HepG2 (cell line): ENCODE measurements around the gene STX4. TPM values are rescaled to one million over a fixed set of nuclear protein-coding genes. Genes with fewer than 3 reads are reported as not detected.

Experiments
- ATAC-seq: fragments of 200-7000 bp; cut with Tn5 transposase; 3 replicates; pipeline ENCODE4 v1.9.1; 2020; ENCODE audit warnings: mild to moderate bottlenecking, moderate library complexity
- BruUV-seq: library from RNA; stranded (reverse); fragments of 400-500 nt; replicated peaks from 2 replicates; lab custom pipeline; 2021; lab: Mats Ljungman, UMichigan
- CTCF ChIA-PET: fragments of 300-600 bp; formaldehyde crosslinking; extraction: SDS; loops from one replicate; lab custom pipeline; 2021; ENCODE audit warnings: low total read pairs, inconsistent platforms, low intra/inter-chr PET ratio; lab: Yijun Ruan, JAX
- POLR2A ChIA-PET: fragments of 350-600 bp; sonication (Branson Sonifier 250); formaldehyde crosslinking; loops from one replicate; lab custom pipeline; 2020; ENCODE audit warnings: antibody characterized with exemption, inconsistent platforms; lab: Yijun Ruan, JAX
- DNase-seq: peaks from one replicate; pipeline ENCODE4 v3.0.0-alpha.2; 2015; ENCODE audit warnings: low spot score
- FAIRE-seq: peaks from 3 replicates; lab custom pipeline; 2011; peaks lifted over from hg19 to GRCh38; lab: Jason Lieb, UNC
- H2AFZ ChIP-seq: one replicate; pipeline ENCODE4 v1.6.1; 2011; ENCODE audit warnings: low read length, inconsistent platforms
- H3K27ac ChIP-seq: fragments of 300-600 bp; 3 replicates; pipeline ENCODE4 v1.8.0; 2011; ENCODE audit warnings: mixed run types, mild to moderate bottlenecking, mixed read lengths, low read length, inconsistent platforms; ENCODE audit not compliant: insufficient read depth; ENCODE audit errors: extremely low read length
- H3K27me3 ChIP-seq, 2 experiments: fragments of 200-600 bp in 1 of 2; 2 replicates in 1 of 2; 3 replicates in 1 of 2; pipeline versions ENCODE4 v1.6.0 to v1.8.0; 2011; ENCODE audit warnings: low read length in 2 of 2, mild to moderate bottlenecking in 2 of 2, moderate library complexity in 2 of 2, inconsistent platforms in 1 of 2; ENCODE audit not compliant: insufficient read depth in 2 of 2, control insufficient read depth in 1 of 2
- H3K36me3 ChIP-seq, 2 experiments: fragments of 200-600 bp in 1 of 2; replicated peaks in 1 of 2; 2 replicates in 1 of 2; 3 replicates in 1 of 2; pipeline versions ENCODE4 v1.5.1 to v1.8.0; 2011; ENCODE audit warnings: low read length in 2 of 2, inconsistent platforms in 1 of 2; ENCODE audit not compliant: insufficient read depth in 2 of 2, control insufficient read depth in 1 of 2
- H3K4me1 ChIP-seq: 2 replicates; pipeline ENCODE4 v1.5.1; 2012; ENCODE audit warnings: low read length, inconsistent platforms; ENCODE audit not compliant: insufficient read depth
- H3K4me2 ChIP-seq: 2 replicates; pipeline ENCODE4 v1.6.0; 2011; ENCODE audit warnings: low read depth, low read length, inconsistent platforms
- H3K4me3 ChIP-seq, 3 experiments: fragments of 200-600 bp in 1 of 3; sonication (generic), shearing (Covaris generic) in 1 of 3; replicated peaks in 1 of 3; 2 replicates each; pipeline ENCODE4 v1.5.1; 2011 to 2016; ENCODE audit warnings: low read length in 3 of 3, inconsistent platforms in 2 of 3, low read depth in 2 of 3, mild to moderate bottlenecking in 2 of 3, control low read depth in 1 of 3, mixed read lengths in 1 of 3; ENCODE audit not compliant: insufficient read depth in 1 of 3
- H3K79me2 ChIP-seq: one replicate; pipeline ENCODE4 v1.6.1; 2011; ENCODE audit warnings: low read length, inconsistent platforms; ENCODE audit not compliant: insufficient read depth
- H3K9ac ChIP-seq: 2 replicates; pipeline ENCODE4 v1.6.0; 2011; ENCODE audit warnings: mild to moderate bottlenecking, low read depth, low read length, inconsistent platforms; ENCODE audit not compliant: insufficient read depth
- H3K9me3 ChIP-seq: 2 replicates; pipeline ENCODE4 v1.5.1; 2012; ENCODE audit warnings: mild to moderate bottlenecking, low read length
- H4K20me1 ChIP-seq: 2 replicates; pipeline ENCODE4 v1.6.0; 2011; ENCODE audit warnings: inconsistent platforms, mild to moderate bottlenecking, low read length, moderate library complexity; ENCODE audit not compliant: insufficient read depth
- AGO2 ChIP-seq: fragments of 200-400 bp; formaldehyde crosslinking; optimal IDR thresholded peaks from 2 replicates; pipeline ENCODE3; 2017; ENCODE audit warnings: mild to moderate bottlenecking, low read depth, low read length, moderate library complexity
- GABPB1 ChIP-seq: IDR thresholded peaks from 2 replicates; pipeline ENCODE4 v1.6.1; 2016; ENCODE audit warnings: mild to moderate bottlenecking, missing genetic modification reagents, moderate library complexity, missing compliant biosample characterization
- JUN ChIP-seq: sonication (generic); formaldehyde crosslinking; IDR thresholded peaks from 2 replicates; pipeline ENCODE4 v1.4.0; 2020; ENCODE audit warnings: mild to moderate bottlenecking, missing genetic modification reagents
- MXD1 ChIP-seq: sonication (generic); formaldehyde crosslinking; IDR thresholded peaks from 2 replicates; pipeline ENCODE4 v1.4.0; 2020; ENCODE audit warnings: mild to moderate bottlenecking, missing genetic modification reagents
- PCBP1 ChIP-seq: fragments of 200-400 bp; formaldehyde crosslinking; IDR thresholded peaks from 2 replicates; pipeline ENCODE4 v1.6.1; 2017; ENCODE audit warnings: mild to moderate bottlenecking, low read depth, low read length, borderline replicate concordance
- RBFOX2 ChIP-seq: fragments of 200-400 bp; formaldehyde crosslinking; IDR thresholded peaks from 2 replicates; pipeline ENCODE4 v1.6.1; 2017; ENCODE audit warnings: low read depth, mild to moderate bottlenecking, low read length
- STAG1 ChIP-seq: sonication (generic); formaldehyde crosslinking; IDR thresholded peaks from 2 replicates; pipeline ENCODE4 v1.4.0; 2020; ENCODE audit warnings: missing genetic modification reagents
- ZC3H13 ChIP-seq: sonication (generic); formaldehyde crosslinking; IDR thresholded peaks from 2 replicates; pipeline ENCODE4 v1.8.1; 2023; ENCODE audit warnings: mild to moderate bottlenecking, missing genetic modification reagents, moderate library complexity
- ZNF180 ChIP-seq: sonication (generic); formaldehyde crosslinking; IDR thresholded peaks from 2 replicates; pipeline ENCODE4 v1.4.0; 2020; ENCODE audit warnings: low read depth, missing genetic modification reagents, borderline replicate concordance
- ZNF687 ChIP-seq: sonication (generic); formaldehyde crosslinking; IDR thresholded peaks from 2 replicates; pipeline ENCODE4 v1.5.1; 2020; ENCODE audit warnings: mild to moderate bottlenecking, missing genetic modification reagents, moderate library complexity
- WGBS: methylation state at CpG from one replicate; pipeline ENCODE4 v1.1.6; 2017; ENCODE audit warnings: low lambda C conversion rate; 5-methylcytosine and 5-hydroxymethylcytosine counted together
- in situ Hi-C: cut with HindIII; loops from 2 replicates; pipeline ENCODE4 v1.10.0; 2017; ENCODE audit warnings: low pct_unique_long_range_greater_than_20kb; ENCODE audit not compliant: extremely low pct_ligation_motif_present
- intact Hi-C: fragments of 100-400 bp; cut with micrococcal nuclease; formaldehyde crosslinking; loops from one replicate; pipeline ENCODE4 v1.10.0; 2022; ENCODE audit not compliant: unreplicated experiment
- polyA plus RNA-seq, 8 experiments: library from polyadenylated mRNA; depleted of rRNA in 3 of 8; stranded (reverse) in 7 of 8; unstranded in 1 of 8; fragments of >200 nt; fragmentation: Illumina TruSeq in 4 of 8; extraction: Trizol in 4 of 8; gene quantifications; 2 replicates each; pipeline versions ENCODE4 v1.2.1 to v1.2.3, GENCODE V29; 2011 to 2016; ENCODE audit warnings: low read depth in 4 of 8, missing spikeins in 1 of 8, mixed read lengths in 1 of 8; ENCODE audit not compliant: insufficient read depth in 1 of 8
- total RNA-seq, 5 experiments: library from RNA; depleted of rRNA; stranded (reverse); fragments of >200 nt; fragmentation: Illumina TruSeq; extraction: Trizol; gene quantifications; 2 replicates each; pipeline ENCODE4 v1.2.3, GENCODE V29; 2016; ENCODE audit warnings: low read depth in 1 of 5

The STX4 gene
- total and polyA plus RNA-seq, 2 of the 13 experiments (the other 11 are each of a cell fraction or from before 2014, with no cell fraction given) = 29.2 to 34.6 TPM

- ChIA-PET CTCF (no interaction called here), POLR2A (interaction anchor here (1.1 kb wide), 1 partner anchor 62 kb away, joined by 3 read pairs; no protein-coding TSS in a partner anchor)
- Histone ChIP-seq H2AFZ (no peak overlapping the region), H3K27me3 (no peaks in the 10 kb centered on the region), H3K4me1 (peaks cover 7% of the 10 kb centered on the region), H4K20me1 (no peaks in the 10 kb centered on the region), H3K79me2 (peaks cover 12% of the 10 kb centered on the region), H3K4me3 (no peak overlapping the region), H3K4me2 (no peak overlapping the region), H3K36me3 (peaks cover 30 to 53% of the 10 kb centered on the region in 2 experiments), H3K9ac (no peak overlapping the region), H3K27ac (no peak overlapping the region), H3K9me3 (no peaks in the 10 kb centered on the region)
- in situ Hi-C loops = no loop called here
- FAIRE-seq = no peak
- DNase-seq = no peak
- BruUV-seq = no TSS peak
- intact Hi-C loops = no loop called here
- 96% methylated on average over 37 of the region's 40 CpGs for WGBS
- no peak for ATAC-seq
- TF ChIP-seq ZNF180 (CRISPR knock-in tag) (no peak), ZNF687 (CRISPR knock-in tag) (0 out of 2 replicates have a peak, but pooled peaks have one; percentile 2), PCBP1 (0 out of 2 replicates have a peak, but pooled peaks have one; percentile 53), GABPB1 (CRISPR knock-in tag) (peak; percentile 20; the same call in 1 of the 2 replicates), JUN (CRISPR knock-in tag) (no peak), MXD1 (CRISPR knock-in tag) (0 out of 2 replicates have a peak, but pooled peaks have one; percentile 18), AGO2 (peak; percentile 91), ZC3H13 (CRISPR knock-in tag) (peak; percentile 69), STAG1 (CRISPR knock-in tag) (no peak), RBFOX2 (peak; percentile 82)
Observed at GRCh38 chr16:31080035-31080629, 46.8 kb downstream of the STX4 start.
